ENCODE data around the gene PUS3.

GRCh38 chr11:125950178-125950490, 47.1 kb upstream of the PUS3 start:
- no peak for TF ChIP-seq POLR2AphosphoS5 (IDR thresholded peaks at IDR 0.05)
- TF ChIP-seq, protein P1, sequence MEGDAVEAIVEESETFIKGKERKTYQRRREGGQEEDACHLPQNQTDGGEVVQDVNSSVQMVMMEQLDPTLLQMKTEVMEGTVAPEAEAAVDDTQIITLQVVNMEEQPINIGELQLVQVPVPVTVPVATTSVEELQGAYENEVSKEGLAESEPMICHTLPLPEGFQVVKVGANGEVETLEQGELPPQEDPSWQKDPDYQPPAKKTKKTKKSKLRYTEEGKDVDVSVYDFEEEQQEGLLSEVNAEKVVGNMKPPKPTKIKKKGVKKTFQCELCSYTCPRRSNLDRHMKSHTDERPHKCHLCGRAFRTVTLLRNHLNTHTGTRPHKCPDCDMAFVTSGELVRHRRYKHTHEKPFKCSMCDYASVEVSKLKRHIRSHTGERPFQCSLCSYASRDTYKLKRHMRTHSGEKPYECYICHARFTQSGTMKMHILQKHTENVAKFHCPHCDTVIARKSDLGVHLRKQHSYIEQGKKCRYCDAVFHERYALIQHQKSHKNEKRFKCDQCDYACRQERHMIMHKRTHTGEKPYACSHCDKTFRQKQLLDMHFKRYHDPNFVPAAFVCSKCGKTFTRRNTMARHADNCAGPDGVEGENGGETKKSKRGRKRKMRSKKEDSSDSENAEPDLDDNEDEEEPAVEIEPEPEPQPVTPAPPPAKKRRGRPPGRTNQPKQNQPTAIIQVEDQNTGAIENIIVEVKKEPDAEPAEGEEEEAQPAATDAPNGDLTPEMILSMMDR (IDR thresholded peaks at IDR 0.05) = no peak

Data from transverse colon (tissue), 4 donors.